ENCODE measurements around the gene MYO1B. TPM values are rescaled to one million over a fixed set of nuclear protein-coding genes. Genes with fewer than 3 reads are reported as not detected.
A peak's percentile ranks its signal among the peaks of the same experiment; 100 is the strongest.

The MYO1B gene
- total and polyA plus RNA-seq, 2 of the 4 experiments (the other 2 are of a cell fraction): 57.2 to 116 TPM

DNA sequence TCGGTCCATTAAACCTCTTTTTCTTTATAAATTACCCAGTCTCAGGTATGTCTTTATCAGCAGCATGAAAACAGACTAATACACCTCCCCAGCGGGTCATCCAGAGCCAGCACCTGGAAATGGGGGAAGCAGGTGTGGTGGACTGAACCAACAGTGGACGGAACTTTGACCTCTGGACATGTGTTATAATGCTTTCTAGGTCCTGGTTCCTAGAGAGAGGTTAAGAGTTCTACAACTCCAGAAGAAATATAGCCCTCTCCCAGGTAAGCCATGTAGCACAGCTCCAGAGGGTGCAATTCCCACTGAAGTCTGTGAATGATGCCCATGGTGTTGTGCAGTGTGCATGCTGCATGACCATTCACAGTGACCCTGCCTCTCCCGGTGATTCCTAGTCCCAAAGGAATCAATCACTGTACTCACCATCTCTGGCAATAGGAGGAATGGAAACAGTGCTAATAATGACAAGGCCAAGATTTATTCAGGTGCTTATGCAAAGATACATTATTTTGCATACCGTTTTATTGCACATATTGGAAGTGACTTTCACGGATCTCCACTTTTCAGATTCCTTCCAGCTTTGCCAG, 45.2 kb upstream of the MYO1B start:
- ATAC-seq (ENCODE audit: low read depth) (no peak), DNase-seq (no peak)
- no peak for TF ChIP-seq RAD21 (IDR thresholded peaks at IDR 0.05; ENCODE audit: low read length)
- TF ChIP-seq CTCF (conservative IDR thresholded peaks at IDR 0.05; ENCODE audit: low read depth, low read length): no peak
- TF ChIP-seq, protein P1, sequence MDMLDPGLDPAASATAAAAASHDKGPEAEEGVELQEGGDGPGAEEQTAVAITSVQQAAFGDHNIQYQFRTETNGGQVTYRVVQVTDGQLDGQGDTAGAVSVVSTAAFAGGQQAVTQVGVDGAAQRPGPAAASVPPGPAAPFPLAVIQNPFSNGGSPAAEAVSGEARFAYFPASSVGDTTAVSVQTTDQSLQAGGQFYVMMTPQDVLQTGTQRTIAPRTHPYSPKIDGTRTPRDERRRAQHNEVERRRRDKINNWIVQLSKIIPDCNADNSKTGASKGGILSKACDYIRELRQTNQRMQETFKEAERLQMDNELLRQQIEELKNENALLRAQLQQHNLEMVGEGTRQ (IDR thresholded peaks at IDR 0.05; ENCODE audit: low read depth, low read length): no peak
- no peak for TF ChIP-seq BHLHE40 (IDR thresholded peaks at IDR 0.05; ENCODE audit: low read depth, low read length)
- no peak for TF ChIP-seq MAZ (IDR thresholded peaks at IDR 0.05; ENCODE audit: borderline replicate concordance, low read depth, low read length)
- TF ChIP-seq, protein P2, sequence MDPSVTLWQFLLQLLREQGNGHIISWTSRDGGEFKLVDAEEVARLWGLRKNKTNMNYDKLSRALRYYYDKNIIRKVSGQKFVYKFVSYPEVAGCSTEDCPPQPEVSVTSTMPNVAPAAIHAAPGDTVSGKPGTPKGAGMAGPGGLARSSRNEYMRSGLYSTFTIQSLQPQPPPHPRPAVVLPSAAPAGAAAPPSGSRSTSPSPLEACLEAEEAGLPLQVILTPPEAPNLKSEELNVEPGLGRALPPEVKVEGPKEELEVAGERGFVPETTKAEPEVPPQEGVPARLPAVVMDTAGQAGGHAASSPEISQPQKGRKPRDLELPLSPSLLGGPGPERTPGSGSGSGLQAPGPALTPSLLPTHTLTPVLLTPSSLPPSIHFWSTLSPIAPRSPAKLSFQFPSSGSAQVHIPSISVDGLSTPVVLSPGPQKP (IDR thresholded peaks at IDR 0.05; ENCODE audit: borderline replicate concordance, low read depth, low read length): no peak
- TF ChIP-seq FOS (IDR thresholded peaks at IDR 0.05; ENCODE audit: low read depth, low read length): no peak
- no peak for TF ChIP-seq POLR2A (IDR thresholded peaks at IDR 0.05; ENCODE audit: low read depth, low read length)
- TF ChIP-seq MAFK (IDR thresholded peaks at IDR 0.05; ENCODE audit: low read depth, low read length): no peak
- no peak for TF ChIP-seq MXI1 (IDR thresholded peaks at IDR 0.05; ENCODE audit: borderline replicate concordance, low read depth, low read length)
- TF ChIP-seq CHD1 (IDR thresholded peaks at IDR 0.05; ENCODE audit: low read depth, low read length): no peak
- no peak for TF ChIP-seq RFX5 (IDR thresholded peaks at IDR 0.05; ENCODE audit: low read depth, low read length)
- no peak for TF ChIP-seq NFE2L2 (IDR thresholded peaks at IDR 0.05; ENCODE audit: low read depth, low read length)
- no peak for TF ChIP-seq CEBPB (IDR thresholded peaks at IDR 0.05; ENCODE audit: low read depth, low read length)
- TF ChIP-seq RCOR1 (IDR thresholded peaks at IDR 0.05; ENCODE audit: insufficient replicate concordance, low read length): no peak
- TF ChIP-seq SMC3 (IDR thresholded peaks at IDR 0.05; ENCODE audit: low read depth, low read length): no peak
- Histone ChIP-seq H3K23ac (ENCODE audit: low read depth, low read length) (no peak overlapping the region), H2BK5ac (ENCODE audit: low read depth, low read length, poor library complexity, severe bottlenecking) (no peak overlapping the region), H2AK5ac (ENCODE audit: low read depth, low read length) (peak overlapping the region; percentile 37; the same call in 1 of the 2 replicates), H3K36me3 (ENCODE audit: control insufficient read depth, insufficient read depth, low read length) (no peaks in the 10 kb centered on the region), H3K4ac (ENCODE audit: low read depth, low read length) (no peak overlapping the region), H2BK20ac (ENCODE audit: low read depth, low read length) (peak overlapping the region; percentile 32; the same call in 1 of the 2 replicates), H3K14ac (replicated peaks; ENCODE audit: low read depth, low read length) (no peak overlapping the region), H2AFZ (replicated peaks; ENCODE audit: low read length, poor library complexity) (no peak overlapping the region), H2BK15ac (ENCODE audit: low read depth, low read length) (peak overlapping the region; percentile 19; the same call in 1 of the 3 replicates), H4K8ac (ENCODE audit: low read depth in 2 of 2, low read length in 2 of 2) (no peak overlapping the region), H3K56ac (ENCODE audit: extremely low read depth, insufficient read depth, low read length) (no peak overlapping the region), H3K18ac (ENCODE audit: low read depth, low read length) (no peak overlapping the region), H4K5ac (ENCODE audit: low read depth, low read length) (no peak overlapping the region), H2AK9ac (replicated peaks; ENCODE audit: low read depth, low read length, poor library complexity) (no peak overlapping the region), H3K4me3 (ENCODE audit: insufficient read depth, low read depth, low read length) (no peak overlapping the region), H3K4me2 (ENCODE audit: low read depth, low read length) (no peak overlapping the region), H2BK120ac (ENCODE audit: low read depth, low read length) (peak overlapping the region; percentile 20; the same call in 1 of the 2 replicates), H3K79me1 (ENCODE audit: low read depth in 1 of 2, low read length in 2 of 2) (no peaks in the 10 kb centered on the region; a peak in 1 of 4 replicates), H3K9me1 (ENCODE audit: insufficient read depth, low read length) (0 out of 2 replicates have a peak, but pooled peaks cover 4% of the 10 kb centered on the region), H3K9me3 (ENCODE audit: control insufficient read depth, insufficient read depth, low read length) (peaks cover 3% of the 10 kb centered on the region; the same call in 1 of the 2 replicates), H3K4me1 (ENCODE audit: control insufficient read depth, insufficient read depth, low read length) (peaks cover 9% of the 10 kb centered on the region), H3K27ac (ENCODE audit: insufficient read depth, low read length) (no peak overlapping the region), H4K91ac (ENCODE audit: insufficient read depth, low read depth, low read length) (no peak overlapping the region), H3K27me3 (ENCODE audit: control insufficient read depth, insufficient read depth, low read length) (no peaks in the 10 kb centered on the region), H4K20me1 (ENCODE audit: insufficient read depth, low read length) (no peaks in the 10 kb centered on the region), H3K9ac (ENCODE audit: low read depth, low read length) (no peak overlapping the region)
- ChIA-PET POLR2A (ENCODE audit: unreplicated experiment) (no interaction called here), CTCF (no interaction called here)
- no TSS peak for BruUV-seq (replicated peaks)
- intact Hi-C loops (cut with micrococcal nuclease) (no loop called here), in situ Hi-C loops (cut with MboI; ENCODE audit: low sequenced_read_pairs) (no loop called here), dilution Hi-C loops (cut with HindIII; ENCODE audit: low sequenced_read_pairs, unreplicated experiment) (no loop called here)
- no CpG with 5 or more reads among the region's 6 CpGs for WGBS, 2 experiments (ENCODE audit: extremely low coverage in 2 of 2, insufficient read length in 1 of 2)

Measured in IMR-90 (cell line).